Measurements from ENCODE around the gene TALDO1. TPM values are rescaled to one million over a fixed set of nuclear protein-coding genes. Genes with fewer than 3 reads are reported as not detected.
A peak's percentile ranks its signal among the peaks of the same experiment; 100 is the strongest.

The TALDO1 gene
- total RNA-seq, 1 experiment from 2014 or later = 446 TPM

DNA sequence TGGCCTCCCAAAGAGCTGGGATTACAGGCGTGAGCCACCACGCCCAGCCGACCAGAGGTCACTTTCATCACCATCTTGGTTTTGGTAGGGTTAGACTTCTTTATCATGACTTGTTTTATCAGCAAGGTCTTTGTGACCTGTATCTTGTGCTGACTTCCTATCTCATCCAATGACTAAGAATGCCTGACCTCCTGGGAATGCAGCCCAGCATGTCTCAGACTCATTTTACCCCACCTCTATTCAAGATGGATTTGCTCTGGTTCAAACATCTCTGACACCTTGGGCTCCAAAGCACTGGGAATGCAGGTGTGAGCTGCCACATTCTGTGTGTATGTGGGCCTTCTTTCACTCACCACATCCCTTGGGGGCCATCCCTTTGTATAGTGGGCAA is 5.1 kb upstream of the TALDO1 start:
- ChIA-PET POLR2A (ENCODE audit: unreplicated experiment) (no interaction called here), CTCF (no interaction called here)
- DNase-seq = peak in 1 of 2 experiments; percentile 35
- Histone ChIP-seq H3K4me1 (replicated peaks; ENCODE audit: insufficient read depth) (peaks cover 18% of the 10 kb centered on the region), H3K9me3 (ENCODE audit: insufficient read depth, low read depth) (no peaks in the 10 kb centered on the region), H3K9me2 (ENCODE audit: insufficient read depth) (no peaks in the 10 kb centered on the region), H3K27ac (no peak overlapping the region), H3K4me3 (no peak overlapping the region), H3K4me2 (no peak overlapping the region), H3K27me3 (ENCODE audit: insufficient read depth, low read depth) (no peaks in the 10 kb centered on the region), H2AFZ (no peak overlapping the region), H3K79me2 (ENCODE audit: low read depth) (no peaks in the 10 kb centered on the region), H3K36me3 (ENCODE audit: low read depth) (no peaks in the 10 kb centered on the region), H4K20me1 (ENCODE audit: insufficient read depth) (no peaks in the 10 kb centered on the region), H3F3A (ENCODE audit: insufficient read depth, low read depth) (peaks cover 23% of the 10 kb centered on the region; the same call in 1 of the 2 replicates)
- no TSS peak for BruUV-seq (replicated peaks)
- no peak for TF ChIP-seq EZH2 (IDR thresholded peaks at IDR 0.05; ENCODE audit: low read depth)
- TF ChIP-seq, protein P1, sequence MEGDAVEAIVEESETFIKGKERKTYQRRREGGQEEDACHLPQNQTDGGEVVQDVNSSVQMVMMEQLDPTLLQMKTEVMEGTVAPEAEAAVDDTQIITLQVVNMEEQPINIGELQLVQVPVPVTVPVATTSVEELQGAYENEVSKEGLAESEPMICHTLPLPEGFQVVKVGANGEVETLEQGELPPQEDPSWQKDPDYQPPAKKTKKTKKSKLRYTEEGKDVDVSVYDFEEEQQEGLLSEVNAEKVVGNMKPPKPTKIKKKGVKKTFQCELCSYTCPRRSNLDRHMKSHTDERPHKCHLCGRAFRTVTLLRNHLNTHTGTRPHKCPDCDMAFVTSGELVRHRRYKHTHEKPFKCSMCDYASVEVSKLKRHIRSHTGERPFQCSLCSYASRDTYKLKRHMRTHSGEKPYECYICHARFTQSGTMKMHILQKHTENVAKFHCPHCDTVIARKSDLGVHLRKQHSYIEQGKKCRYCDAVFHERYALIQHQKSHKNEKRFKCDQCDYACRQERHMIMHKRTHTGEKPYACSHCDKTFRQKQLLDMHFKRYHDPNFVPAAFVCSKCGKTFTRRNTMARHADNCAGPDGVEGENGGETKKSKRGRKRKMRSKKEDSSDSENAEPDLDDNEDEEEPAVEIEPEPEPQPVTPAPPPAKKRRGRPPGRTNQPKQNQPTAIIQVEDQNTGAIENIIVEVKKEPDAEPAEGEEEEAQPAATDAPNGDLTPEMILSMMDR (conservative IDR thresholded peaks at IDR 0.05) = no peak
- intact Hi-C loops (cut with micrococcal nuclease; ENCODE audit: unreplicated experiment) = no loop called here

DNA sequence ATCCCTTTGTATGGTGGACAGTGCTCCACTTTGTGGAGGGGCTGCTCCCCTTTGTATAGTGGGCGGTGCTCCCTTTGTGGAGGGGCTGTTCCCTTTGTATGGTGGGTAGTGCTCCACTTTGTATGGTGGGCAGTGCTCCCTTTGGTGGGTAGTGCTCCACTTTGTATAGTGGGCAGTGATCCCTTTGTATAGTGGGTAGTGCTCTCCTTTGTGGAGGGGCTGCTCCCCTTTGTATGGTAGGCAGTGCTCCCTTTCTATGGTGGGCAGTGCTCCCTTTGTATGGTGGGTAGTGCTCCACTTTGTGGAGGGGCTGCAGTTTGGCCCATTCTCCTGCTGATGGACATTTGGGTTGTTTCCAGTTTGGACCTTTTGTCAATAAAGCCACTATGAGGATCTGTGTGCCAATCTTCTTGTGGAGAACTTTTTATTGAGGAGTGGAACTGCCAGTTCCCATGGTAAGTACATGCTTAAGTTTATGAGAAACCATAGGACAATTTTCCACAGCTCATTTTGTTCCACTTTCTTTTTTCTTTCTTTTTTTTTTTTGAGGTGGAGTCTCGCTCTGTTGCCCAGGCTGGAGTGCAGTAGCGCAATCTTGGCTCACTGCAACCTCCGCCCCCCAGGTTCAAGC is 4.6 kb upstream of the TALDO1 start:
- H3K4me2 ChIP-seq = no peak overlapping the region
- no peak overlapping the region for H2AFZ ChIP-seq
- intact Hi-C loops (cut with micrococcal nuclease; ENCODE audit: unreplicated experiment) = no loop called here
- no TSS peak for BruUV-seq (replicated peaks)
- ChIA-PET POLR2A (ENCODE audit: unreplicated experiment) (no interaction called here), CTCF (interaction anchor here (0.6 kb wide), 2 partner anchors 62 to 176 kb away, joined by 3 to 4 read pairs; no protein-coding TSS in a partner anchor)
- H3K27me3 ChIP-seq (ENCODE audit: insufficient read depth, low read depth) = no peaks in the 10 kb centered on the region
- peaks cover 13% of the 10 kb centered on the region for H3K4me1 ChIP-seq (replicated peaks; ENCODE audit: insufficient read depth)
- H3K4me3 ChIP-seq = no peak overlapping the region
- no peaks in the 10 kb centered on the region for H3K36me3 ChIP-seq (ENCODE audit: low read depth)
- no peak for TF ChIP-seq EZH2 (IDR thresholded peaks at IDR 0.05; ENCODE audit: low read depth)
- TF ChIP-seq, protein P1 (conservative IDR thresholded peaks at IDR 0.05) = no peak
- DNase-seq = no peak
- H3K27ac ChIP-seq = no peak overlapping the region
- H4K20me1 ChIP-seq (ENCODE audit: insufficient read depth) = no peaks in the 10 kb centered on the region
- H3F3A ChIP-seq (ENCODE audit: insufficient read depth, low read depth) = peaks cover 17% of the 10 kb centered on the region; the same call in 1 of the 2 replicates
- no peaks in the 10 kb centered on the region for H3K9me3 ChIP-seq (ENCODE audit: insufficient read depth, low read depth)
- peaks cover 4% of the 10 kb centered on the region for H3K79me2 ChIP-seq (ENCODE audit: low read depth)
- no peaks in the 10 kb centered on the region for H3K9me2 ChIP-seq (ENCODE audit: insufficient read depth)

DNA sequence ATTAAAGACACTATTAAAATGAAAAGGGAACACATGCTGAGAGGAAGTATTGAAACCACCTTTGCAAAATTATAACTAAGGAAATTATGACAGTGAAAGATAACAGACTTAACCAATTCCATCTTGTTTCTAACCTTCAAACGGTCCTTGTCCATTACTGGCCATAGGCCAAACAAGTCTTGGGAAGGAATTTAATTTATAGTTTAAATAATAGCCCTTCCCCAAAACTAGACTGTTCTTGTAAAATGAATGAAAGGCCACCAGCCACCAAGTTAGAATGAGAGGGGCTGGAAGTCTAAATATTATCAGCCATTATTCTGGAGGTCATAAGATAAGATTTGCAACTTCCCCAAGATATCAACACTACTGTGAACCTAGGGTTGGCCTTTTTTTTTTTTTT is 1.8 kb upstream of the TALDO1 start:
- Histone ChIP-seq H3K4me2 (no peak overlapping the region), H3K79me2 (ENCODE audit: low read depth) (peaks cover 32% of the 10 kb centered on the region), H2AFZ (no peak overlapping the region), H3K27me3 (ENCODE audit: insufficient read depth, low read depth) (no peaks in the 10 kb centered on the region), H3K9me3 (ENCODE audit: insufficient read depth, low read depth) (no peaks in the 10 kb centered on the region), H3K4me3 (no peak overlapping the region), H4K20me1 (ENCODE audit: insufficient read depth) (peaks cover 13% of the 10 kb centered on the region), H3K36me3 (ENCODE audit: low read depth) (no peaks in the 10 kb centered on the region), H3K9me2 (ENCODE audit: insufficient read depth) (no peaks in the 10 kb centered on the region), H3F3A (ENCODE audit: insufficient read depth, low read depth) (peaks cover 16% of the 10 kb centered on the region; the same call in 1 of the 2 replicates), H3K27ac (no peak overlapping the region), H3K4me1 (replicated peaks; ENCODE audit: insufficient read depth) (peaks cover 11% of the 10 kb centered on the region)
- ChIA-PET POLR2A (ENCODE audit: unreplicated experiment) (no interaction called here), CTCF (no interaction called here)
- TF ChIP-seq, protein P1 (conservative IDR thresholded peaks at IDR 0.05) = no peak
- TF ChIP-seq EZH2 (IDR thresholded peaks at IDR 0.05; ENCODE audit: low read depth) = no peak
- intact Hi-C loops (cut with micrococcal nuclease; ENCODE audit: unreplicated experiment) = loop anchor here (5.0 kb wide), 1 partner anchor 52 kb away; the partner anchor contains the start of gene SLC25A22
- no peak for DNase-seq
- no TSS peak for BruUV-seq (replicated peaks)

All from PC-9 (cell line).